Measurements from ENCODE around the gene AOX1.

DNA sequence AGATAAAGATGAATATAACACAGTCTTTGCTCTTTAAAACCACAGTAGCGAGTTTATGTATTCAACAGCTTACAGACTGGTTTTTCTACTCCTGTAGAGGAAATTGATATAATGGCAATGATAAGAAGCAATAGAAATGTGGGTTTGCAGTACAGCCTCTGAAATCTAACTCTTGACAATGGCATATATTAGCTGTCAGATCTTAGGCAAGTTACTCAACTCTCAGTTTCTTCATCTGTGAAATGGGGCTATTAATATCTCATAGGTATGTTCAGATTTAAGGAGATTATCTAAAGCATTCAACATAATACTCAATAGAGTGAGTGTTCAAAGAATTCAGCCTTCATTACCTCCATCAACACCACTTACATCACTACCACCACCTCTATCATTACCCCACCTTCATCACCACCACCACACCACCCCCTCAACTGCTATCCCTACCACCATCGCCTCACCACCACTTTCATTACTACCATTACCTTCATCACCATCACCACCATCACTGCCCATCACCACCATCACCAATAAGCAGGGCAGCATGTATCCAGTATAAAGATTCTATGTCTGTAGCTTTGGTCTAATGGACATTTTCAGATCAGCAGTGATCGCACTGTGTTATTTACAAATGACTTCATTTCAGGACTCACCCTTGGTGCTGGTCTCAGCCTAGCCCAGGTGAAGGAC, 22.7 kb downstream of the AOX1 start:
- TF ChIP-seq, protein P1, sequence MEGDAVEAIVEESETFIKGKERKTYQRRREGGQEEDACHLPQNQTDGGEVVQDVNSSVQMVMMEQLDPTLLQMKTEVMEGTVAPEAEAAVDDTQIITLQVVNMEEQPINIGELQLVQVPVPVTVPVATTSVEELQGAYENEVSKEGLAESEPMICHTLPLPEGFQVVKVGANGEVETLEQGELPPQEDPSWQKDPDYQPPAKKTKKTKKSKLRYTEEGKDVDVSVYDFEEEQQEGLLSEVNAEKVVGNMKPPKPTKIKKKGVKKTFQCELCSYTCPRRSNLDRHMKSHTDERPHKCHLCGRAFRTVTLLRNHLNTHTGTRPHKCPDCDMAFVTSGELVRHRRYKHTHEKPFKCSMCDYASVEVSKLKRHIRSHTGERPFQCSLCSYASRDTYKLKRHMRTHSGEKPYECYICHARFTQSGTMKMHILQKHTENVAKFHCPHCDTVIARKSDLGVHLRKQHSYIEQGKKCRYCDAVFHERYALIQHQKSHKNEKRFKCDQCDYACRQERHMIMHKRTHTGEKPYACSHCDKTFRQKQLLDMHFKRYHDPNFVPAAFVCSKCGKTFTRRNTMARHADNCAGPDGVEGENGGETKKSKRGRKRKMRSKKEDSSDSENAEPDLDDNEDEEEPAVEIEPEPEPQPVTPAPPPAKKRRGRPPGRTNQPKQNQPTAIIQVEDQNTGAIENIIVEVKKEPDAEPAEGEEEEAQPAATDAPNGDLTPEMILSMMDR (IDR thresholded peaks at IDR 0.05; ENCODE audit: control extremely low read depth in 1 of 3, insufficient read depth in 1 of 3, low read depth in 1 of 3, low read length in 3 of 3) = no peak
- TF ChIP-seq POLR2A (IDR thresholded peaks at IDR 0.05; ENCODE audit: control extremely low read depth in 1 of 2, low read depth in 2 of 2, low read length in 2 of 2) (no peak), EZH2 (IDR thresholded peaks at IDR 0.05; ENCODE audit: low read depth, low read length, severe bottlenecking) (no peak), NRF1 (IDR thresholded peaks at IDR 0.05; ENCODE audit: low read depth, low read length) (no peak), SP2 (IDR thresholded peaks at IDR 0.05; ENCODE audit: low read length) (no peak), TEAD4 (IDR thresholded peaks at IDR 0.05; ENCODE audit: low read depth, low read length) (no peak), TCF12 (IDR thresholded peaks at IDR 0.05; ENCODE audit: low read depth, low read length) (no peak), RNF2 (IDR thresholded peaks at IDR 0.05; ENCODE audit: borderline replicate concordance, low read depth, low read length, missing control alignments, poor library complexity, severe bottlenecking) (no peak), SIN3A (conservative IDR thresholded peaks at IDR 0.05 in 1 of 2, IDR thresholded peaks at IDR 0.05 in 1 of 2; ENCODE audit: low read depth in 1 of 2, low read length in 2 of 2) (no peak), RFX5 (IDR thresholded peaks at IDR 0.05; ENCODE audit: borderline replicate concordance, low read depth, low read length) (no peak), HDAC6 (IDR thresholded peaks at IDR 0.05; ENCODE audit: low read depth, low read length) (no peak), SP1 (IDR thresholded peaks at IDR 0.05; ENCODE audit: low read depth, low read length) (no peak), EP300 (IDR thresholded peaks at IDR 0.05; ENCODE audit: borderline replicate concordance in 1 of 2, low read depth in 2 of 2, low read length in 2 of 2) (no peak)
- TF ChIP-seq, protein P2, sequence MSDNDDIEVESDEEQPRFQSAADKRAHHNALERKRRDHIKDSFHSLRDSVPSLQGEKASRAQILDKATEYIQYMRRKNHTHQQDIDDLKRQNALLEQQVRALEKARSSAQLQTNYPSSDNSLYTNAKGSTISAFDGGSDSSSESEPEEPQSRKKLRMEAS (IDR thresholded peaks at IDR 0.05) = no peak
